Measurements from ENCODE around the gene DNAH2.
A peak's percentile ranks its signal among the peaks of the same experiment; 100 is the strongest.
"Not testable (repeated sequence)": the region's sequence is repeated elsewhere in the genome, so short reads cannot be mapped to it uniquely, and the experiment has no call there.

DNAH2 gene

DNA sequence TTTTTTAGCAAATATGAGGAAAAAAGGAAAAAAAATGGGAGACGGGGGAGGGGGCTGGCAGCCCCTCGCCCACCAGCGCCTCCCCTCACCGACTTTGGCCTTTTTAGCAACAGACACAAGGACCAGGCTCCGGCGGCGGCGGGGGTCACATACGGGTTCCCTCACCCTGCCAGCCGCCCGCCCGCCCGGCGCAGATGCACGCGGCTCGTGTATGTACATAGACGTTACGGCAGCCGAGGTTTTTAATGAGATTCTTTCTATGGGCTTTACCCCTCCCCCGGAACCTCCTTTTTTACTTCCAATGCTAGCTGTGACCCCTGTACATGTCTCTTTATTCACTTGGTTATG, 136.1 kb downstream of the DNAH2 start:
- no peak for DNase-seq

DNA sequence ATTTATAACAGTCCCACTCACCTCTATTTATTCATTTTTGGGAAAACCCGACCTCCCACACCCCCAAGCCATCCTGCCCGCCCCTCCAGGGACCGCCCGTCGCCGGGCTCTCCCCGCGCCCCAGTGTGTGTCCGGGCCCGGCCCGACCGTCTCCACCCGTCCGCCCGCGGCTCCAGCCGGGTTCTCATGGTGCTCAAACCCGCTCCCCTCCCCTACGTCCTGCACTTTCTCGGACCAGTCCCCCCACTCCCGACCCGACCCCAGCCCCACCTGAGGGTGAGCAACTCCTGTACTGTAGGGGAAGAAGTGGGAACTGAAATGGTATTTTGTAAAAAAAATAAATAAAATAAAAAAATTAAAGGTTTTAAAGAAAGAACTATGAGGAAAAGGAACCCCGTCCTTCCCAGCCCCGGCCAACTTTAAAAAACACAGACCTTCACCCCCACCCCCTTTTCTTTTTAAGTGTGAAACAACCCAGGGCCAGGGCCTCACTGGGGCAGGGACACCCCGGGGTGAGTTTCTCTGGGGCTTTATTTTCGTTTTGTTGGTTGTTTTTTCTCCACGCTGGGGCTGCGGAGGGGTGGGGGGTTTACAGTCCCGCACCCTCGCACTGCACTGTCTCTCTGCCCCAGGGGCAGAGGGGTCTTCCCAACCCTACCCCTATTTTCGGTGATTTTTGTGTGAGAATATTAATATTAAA, 136.7 kb downstream of the DNAH2 start:
- no peak for DNase-seq

DNA sequence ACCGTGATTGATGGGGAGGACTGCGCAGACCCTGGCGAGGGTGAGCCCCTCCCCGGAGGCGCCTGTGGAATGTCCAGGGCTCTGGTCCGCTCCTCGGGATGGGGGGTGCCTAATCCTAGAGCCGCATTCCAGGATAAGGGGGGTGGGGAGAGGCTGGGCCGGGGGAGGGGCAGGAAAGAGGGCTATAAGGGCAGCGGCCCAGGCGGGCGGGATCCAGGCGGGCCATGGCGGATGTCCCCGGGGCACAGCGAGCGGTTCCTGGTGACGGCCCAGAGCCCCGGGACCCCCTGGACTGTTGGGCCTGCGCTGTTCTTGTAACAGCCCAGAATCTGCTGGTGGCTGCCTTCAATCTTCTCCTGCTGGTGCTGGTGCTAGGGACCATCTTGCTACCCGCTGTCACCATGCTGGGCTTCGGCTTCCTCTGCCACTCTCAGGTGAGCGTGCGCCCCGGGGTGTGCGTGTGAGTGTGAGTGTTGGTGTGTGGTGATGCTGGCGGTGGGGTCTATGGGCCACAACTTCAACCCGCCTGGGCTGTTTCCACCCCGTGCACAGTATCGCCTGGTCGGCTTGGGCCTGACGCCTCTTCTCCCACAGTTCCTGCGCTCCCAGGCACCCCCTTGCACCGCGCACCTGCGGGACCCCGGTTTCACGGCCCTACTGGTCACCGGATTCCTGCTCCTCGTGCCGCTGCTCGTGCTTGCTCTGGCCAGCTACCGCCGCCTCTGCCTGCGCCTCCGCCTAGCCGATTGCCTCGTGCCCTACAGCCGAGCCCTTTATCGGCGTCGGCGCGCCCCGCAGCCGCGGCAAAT, 137.5 kb downstream of the DNAH2 start, which contains the start of gene TMEM88:
Gene TMEM88 (plus strand): TSS at position 216 of the 809 bp plus-strand sequence. CDS start 9 bp downstream, at position 225.
- no peak for DNase-seq

DNA sequence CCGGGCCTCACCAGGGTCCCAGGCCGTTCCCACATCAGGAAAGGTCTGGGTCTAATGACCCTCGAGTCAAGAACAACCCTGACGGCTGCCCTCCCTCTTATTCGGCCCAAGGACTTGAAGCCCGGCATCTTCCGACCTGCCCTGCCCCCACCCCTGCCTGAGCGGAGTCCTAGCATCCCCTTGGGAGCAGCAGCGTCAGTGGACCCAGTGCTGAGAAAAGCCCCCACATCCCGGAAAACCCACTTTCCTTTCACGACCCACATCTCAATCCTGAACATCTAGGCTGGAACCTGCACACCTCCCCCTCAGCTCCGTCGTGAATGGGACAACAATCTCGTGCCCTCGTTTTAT, 138.1 kb downstream of the DNAH2 start:
- DNase-seq: no peak

DNA sequence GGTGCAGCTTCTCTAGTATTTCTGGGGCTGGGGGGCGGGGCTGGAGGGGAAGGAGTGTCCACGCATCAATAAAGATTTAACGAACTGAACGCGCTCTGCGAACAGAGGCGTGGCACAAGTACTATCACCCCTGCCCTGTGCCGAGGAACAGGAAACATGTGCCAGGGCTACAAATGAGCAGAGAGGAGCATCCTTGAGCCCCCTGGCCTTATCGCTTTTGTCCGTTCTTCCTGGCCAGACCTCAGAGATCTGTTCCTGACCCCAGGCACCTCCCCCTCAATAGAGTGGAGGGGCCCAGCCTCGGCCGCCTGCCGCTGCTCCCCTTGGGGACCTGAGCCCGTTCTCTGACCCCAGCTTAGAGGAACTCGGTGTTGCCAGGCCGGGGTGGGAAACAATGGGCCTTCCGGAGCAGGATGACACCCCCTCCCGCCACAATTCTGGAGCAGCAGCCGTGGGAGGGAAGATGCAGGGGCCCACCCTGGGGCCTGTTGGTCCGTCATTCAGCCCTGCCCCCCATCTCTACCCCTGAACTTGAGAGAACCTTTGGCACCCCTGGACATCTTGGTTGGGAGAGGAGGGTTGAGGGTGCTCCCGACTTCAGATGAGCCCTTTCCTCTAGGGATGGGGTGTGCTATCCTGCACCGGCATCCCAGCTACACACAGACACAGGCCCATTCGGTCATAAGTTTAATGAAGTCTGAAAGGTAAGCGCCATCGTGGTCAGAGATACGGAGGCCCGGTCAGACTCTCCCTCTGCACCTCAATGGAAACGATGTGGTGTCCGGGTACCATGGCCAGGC, 138.7 kb downstream of the DNAH2 start:
- no peak for DNase-seq

DNA sequence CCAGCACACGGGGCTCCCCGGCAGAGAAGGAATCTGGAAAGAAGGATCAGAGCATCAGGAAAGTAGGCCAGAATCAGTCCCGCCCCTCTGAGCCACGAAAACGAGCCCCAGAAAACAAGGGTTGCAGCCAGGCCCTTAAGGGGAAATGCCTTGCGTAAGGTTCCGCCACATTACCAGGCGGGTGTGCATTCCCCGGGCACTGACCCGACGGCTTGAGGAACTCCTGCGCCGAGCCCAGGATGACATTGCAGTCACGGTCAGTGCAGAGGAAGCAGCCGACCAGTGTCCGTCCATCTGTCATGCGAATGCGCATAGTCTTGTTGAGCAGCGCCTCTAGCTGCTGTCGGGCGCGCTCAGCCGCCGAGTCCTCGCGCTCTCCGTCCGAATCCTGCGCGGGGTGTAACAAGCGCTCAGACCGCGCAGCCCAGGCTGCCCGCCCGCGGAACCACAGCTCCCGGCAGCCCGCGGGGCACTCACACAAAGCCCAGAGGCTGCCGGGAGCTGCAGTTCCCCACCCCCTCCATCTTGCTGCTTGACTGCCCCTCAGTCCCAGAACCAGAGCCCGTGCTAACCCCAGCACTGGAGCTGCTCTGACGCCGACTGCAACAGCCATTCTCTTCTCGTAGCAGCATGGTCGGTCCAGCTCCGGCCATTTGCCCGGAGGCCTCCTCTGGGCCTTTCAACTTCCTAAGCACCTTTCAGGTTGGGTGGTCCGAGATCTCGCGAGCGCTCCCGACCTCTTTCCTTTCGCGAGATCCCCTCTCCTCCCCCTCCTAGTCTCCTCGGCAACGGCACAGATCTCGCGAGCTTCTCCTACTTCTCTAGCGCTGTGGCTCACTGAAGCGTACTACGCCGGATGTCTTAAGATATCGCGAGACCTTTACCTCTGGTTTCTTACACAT, 139.5 kb downstream of the DNAH2 start, which contains the start of gene NAA38:
Gene NAA38 (minus strand): TSS at position 749 of the 902 bp plus-strand sequence. CDS start 96 bp downstream, at position 653.
- peak; percentile 96 for DNase-seq

DNA sequence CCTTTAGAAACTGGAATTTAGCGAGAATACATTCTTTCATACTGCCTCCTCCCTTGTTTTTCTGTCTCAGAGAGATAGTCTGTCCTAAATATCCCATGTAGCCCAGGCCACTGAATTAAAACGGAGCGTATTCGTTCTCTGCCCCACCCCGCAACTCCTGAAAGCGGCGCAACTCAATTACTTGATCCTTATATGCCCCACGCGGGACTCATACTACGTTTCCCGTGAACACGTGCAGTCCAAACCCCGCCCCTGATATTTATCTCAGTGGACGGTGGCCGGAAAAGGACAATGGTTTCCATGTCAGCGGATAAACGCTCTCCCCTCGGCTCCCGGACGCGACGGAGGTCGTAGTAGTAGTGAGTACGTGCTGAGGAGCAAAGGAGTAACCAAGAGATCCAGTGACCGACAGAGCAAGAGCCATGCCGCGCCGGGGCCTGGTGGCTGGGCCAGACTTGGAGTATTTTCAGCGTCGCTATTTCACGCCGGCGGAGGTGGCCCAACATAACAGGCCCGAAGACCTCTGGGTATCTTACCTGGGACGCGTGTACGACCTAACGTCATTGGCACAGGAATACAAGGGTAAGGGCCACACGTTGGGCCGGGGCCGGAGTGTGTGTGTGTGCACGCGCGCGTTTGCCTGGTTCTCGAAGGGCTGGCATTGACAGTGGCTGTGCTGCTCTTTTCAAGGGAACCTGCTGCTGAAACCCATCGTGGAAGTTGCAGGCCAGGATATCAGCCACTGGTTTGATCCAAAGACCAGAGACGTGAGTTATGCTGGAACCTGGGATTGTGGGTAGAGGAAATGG, 140.4 kb downstream of the DNAH2 start, which contains the start of gene CYB5D1:
Gene CYB5D1 (plus strand): TSS at position 291 of the 809 bp plus-strand sequence. CDS start 132 bp downstream, at position 423.
- DNase-seq: peak; percentile 96

DNA sequence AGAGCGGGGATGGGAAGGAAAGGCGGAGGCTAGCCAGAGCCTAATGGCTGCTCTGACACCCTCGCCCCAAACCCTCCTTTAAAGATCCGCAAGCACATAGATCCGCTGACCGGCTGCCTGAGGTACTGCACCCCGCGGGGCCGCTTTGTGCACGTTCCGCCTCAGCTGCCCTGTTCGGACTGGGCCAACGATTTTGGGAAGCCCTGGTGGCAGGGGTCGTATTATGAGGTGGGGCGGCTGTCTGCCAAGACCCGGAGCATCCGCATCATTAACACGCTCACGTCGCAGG, 140.9 kb downstream of the DNAH2 start:
- no peak for DNase-seq

DNA sequence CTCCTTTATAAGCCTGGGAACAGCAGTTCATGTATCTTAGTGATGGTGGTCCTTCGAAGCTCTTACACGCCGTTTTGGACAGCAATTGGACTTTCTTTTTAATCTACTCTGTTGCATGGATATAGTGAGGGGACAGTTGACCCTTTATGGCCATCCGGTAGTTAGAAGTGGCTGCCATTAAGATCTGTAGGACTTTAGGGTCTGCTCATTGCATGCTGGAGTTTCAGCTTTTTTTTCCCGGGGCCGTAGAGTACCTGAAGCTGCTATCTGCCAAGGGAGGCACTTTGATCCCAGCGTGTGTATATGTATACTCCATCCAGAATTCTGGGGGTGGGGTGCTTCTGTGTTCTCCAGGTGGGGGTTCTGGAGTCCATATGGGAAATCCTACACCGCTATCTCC, 141.5 kb downstream of the DNAH2 start:
- DNase-seq: no peak

DNA sequence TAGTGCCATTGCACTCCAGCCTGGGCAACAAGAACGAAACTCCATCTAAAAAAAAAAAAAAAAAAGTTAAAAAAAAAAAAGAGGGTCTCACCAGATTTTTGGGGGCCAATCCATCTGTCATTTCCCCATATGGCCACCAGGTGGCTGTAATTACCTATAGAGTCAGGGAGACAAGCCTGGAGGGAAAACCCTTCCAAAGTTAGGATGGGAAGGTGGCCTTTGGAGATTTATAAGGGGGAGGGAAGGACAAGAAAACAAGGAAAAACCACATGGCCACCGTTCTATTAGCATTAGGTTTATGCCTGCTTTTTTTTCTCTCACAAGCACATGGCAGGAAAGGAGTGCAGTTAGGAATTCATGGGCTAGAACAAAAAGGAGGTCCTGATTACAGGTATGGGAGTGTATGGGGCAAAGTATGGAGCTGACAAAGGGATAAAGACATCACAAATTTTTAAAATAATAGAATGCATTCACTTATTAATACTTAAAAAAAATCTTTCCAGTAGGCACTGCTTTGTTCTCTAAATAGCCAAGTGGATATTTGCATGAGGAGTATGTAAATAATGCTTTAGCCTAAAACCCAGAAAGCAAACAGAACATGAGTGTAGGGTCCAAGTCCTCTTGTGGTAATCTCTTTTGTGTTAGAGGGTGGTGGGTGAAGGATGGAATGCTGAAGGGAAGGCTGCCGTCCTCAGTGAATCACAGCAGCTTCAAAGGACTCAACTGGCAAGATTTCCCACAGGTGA, 145.3 kb downstream of the DNAH2 start:
- DNase-seq: peak; percentile 17

DNA sequence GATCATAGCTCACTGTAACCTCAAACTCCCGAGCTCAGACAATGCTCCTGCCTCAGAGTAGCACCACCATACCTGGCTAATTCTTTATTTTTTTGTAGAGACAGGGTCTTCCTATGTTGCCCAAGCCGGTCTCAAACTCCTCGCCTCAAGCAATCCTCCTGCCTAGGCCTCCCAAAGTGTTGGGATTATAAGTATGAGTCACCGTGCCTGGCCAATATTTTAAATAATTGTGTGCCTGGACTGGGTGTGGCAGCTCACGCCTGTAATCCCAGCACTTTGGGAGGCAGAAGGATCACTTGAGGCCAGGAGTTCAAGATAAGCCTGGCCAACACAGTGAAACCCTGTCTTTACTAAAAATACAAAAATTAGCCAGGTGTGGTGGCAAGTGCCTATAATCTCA, 146.8 kb downstream of the DNAH2 start:
- not testable (repeated sequence) for DNase-seq

DNA sequence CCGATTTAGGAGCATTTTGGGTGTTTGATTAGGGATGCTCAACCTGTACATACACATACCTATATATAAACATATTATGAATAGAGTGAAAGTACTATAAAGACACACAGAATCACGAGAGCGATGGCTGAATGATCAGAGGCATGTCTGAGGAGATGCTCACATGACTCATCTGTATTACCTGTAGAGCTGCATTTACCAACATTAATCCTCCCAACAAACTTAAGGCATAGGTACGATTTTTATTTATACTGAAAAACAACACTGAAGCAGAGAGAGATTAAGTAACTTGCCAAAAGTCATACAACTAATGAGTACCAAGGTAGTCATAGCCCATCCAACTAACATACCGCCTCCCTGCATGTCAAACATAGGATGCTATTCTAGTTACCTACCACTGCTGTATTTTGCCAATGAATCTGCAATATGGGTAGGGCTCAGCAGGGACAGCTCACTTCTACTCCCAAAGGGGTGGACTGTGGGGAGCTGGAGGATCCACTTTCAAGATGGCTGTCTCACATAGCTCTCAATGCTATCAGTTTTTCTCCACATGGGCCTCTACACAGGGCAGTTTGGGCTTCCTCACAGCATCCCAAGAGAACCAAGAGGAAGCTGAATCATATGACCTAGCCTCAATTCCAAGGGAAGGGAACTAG, 147.6 kb downstream of the DNAH2 start:
- no peak for DNase-seq

DNA sequence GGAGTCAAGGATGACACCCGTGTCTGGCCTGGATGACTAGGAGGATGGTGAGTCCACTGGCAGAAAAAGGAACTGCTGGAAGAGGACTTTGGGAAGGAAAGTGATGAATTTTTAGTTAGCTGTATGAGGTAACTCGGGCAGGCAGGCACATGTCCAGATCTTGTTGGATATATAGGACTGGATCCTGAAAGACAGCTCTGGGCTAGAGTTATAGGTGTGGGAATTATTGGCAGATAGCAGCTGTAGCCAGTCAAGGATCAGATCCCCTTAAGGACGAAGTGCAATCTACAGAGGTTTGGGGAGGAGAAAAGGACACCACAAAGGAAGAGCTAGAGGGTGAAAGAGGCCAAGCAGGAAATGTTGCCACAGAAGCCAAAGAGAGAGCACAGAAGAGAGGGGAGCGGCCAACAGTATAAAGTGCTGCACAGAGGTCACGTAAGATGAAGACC, 150.4 kb downstream of the DNAH2 start:
- no peak for DNase-seq

DNA sequence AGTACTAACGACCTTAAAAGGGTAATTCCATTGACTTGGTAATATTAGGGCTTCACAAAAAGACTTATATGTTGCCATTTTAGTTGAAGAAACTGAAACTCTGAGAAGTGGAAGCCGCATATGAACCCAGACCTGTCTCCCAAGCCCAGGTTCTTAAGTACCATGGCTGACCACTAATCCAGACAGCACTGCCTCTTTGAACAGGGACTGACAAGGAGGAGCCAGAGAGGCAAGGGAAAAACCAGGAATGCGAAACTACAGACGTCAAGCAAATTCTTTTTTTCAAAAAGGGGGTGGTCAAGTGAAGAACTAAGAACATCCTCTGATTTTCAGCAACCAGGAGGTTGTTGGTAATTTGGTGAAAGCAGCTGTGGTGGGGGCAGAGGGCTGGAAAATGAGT, 155.5 kb downstream of the DNAH2 start:
- DNase-seq: peak; percentile 15

DNA sequence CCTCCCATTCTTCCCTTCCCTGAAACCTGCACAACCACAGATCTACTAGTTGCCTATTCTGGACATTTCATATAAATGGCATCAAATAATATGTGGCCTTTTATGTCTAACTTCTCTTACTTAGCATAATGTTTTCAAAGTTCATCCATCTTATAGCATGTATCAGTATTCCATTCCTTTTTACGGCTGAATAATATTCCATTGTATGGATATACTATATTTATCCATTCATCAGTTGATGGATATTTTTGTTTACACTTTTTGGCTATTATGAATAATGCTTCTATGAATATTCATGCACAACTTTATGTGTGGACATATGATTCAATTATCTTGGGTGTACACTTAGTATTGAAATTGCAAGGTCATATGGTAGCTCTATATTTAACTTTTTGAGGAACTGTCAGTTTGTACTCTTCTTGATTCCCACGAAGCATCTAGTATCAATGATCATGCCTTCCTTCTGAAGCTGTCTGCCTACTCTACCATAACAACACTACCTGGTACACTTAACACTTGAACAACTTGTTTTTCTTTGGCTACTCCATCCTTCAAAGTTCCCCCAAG, 158.3 kb downstream of the DNAH2 start:
- no peak for DNase-seq

DNA sequence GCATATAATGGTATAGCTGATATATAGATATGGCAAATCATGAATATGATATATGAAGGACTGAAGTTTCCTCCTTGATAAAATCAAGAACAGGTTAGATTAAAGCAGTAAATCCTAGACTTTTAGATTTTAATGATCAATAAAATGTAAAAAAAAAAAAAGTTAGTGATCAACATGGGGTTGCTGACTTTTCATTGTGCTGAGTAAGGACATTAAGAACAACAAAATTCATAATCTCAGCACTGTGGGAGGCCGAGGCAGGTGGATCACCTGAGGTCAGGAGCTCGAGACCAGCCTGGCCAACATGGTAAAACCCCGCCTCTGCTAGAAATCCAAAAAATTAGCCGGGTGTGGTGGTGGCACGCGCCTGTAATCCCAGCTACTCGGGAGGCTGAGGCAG, 160.7 kb downstream of the DNAH2 start:
- DNase-seq: no peak

DNA sequence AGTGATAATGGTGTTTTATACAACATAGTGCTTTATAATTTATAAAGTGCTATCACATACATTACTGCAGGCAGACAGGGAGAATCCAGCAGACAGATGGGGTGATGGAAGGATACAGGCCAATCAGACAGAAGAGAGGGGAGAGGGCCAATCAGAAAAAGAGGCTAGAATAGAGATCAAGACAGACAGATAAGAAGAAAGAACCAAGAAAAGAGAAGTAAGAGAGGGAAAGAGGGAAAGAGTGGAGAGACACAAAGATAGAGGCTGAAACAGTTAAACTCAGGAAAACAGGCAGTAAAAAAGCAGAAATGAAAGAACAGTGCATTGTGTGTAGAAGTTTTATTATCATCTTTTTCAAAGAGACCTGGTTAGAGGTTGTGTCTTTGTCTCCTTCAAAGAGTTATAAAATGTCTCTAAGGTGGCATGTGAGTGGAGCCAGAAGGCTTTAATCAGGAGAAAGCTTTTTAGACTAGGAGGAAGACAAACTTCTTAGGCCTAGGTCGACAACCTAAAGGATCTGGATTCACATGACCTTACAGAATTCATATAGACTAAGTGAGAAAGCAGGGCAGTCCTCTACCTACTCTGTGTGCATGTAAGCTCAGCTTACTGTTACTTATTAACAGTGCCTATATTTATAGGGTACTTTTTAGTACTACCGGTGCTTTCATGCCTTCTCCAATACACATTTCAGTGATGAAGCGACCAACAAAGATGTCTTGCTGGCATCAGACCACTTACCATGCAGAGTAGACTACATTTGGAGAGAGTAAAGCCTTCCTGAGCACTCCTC, 162.7 kb downstream of the DNAH2 start:
- DNase-seq: no peak

DNA sequence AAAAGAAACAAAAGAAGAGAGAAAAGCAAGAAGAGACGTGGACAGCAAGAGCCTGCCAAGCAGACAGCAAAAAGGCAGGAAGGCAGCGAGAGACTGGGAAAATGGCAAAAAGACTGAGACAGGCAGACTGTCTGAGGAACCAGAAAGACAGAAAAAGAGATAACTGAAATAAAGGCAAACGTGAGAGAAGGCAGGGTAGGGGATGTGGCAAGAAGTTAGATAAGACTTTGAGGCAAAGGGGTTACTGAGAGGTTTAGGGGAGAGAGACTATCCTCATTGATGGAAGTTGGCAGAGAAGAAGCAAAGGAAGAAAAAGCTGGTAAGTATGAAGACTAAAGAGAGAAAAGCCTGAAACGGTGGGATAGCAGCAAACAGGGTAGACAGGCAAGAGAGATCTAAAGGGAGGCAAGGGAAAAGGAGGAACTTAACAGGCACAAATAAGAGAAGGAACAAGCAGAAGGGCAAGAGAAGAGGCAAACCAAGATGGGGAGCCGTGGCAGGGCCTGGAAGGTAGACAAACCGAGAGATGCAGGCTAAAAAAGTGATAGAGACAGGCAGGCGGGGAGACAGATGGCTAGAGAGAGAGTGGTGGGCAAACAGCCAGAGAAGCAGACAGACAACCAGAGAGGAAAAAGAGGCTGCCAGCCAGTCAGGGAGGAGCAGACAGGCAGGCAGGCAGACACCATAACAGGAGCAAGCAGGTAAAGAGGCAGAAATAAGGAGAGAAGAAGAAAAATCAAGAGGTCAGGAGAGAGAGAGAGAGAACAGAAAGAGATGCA, 163.9 kb downstream of the DNAH2 start:
- no peak for DNase-seq
